PC-3 (cell line): ENCODE measurements around the gene TMEM91.

Source experiments
- EZH2phosphoT487 ChIP-seq: fragments of 300-600 bp; sonication (generic); IDR thresholded peaks from 2 replicates; pipeline ENCODE4 v1.6.1; 2018; ENCODE audit warnings: mild to moderate bottlenecking, antibody characterized with exemption, low read length, borderline replicate concordance
- TF ChIP-seq, protein P1 (sequence below): fragments of 300-600 bp; sonication (generic); conservative IDR thresholded peaks from 2 replicates; pipeline ENCODE4 v1.5.1; 2017; ENCODE audit warnings: antibody characterized with exemption, low read depth, mild to moderate bottlenecking, low read length

DNA sequence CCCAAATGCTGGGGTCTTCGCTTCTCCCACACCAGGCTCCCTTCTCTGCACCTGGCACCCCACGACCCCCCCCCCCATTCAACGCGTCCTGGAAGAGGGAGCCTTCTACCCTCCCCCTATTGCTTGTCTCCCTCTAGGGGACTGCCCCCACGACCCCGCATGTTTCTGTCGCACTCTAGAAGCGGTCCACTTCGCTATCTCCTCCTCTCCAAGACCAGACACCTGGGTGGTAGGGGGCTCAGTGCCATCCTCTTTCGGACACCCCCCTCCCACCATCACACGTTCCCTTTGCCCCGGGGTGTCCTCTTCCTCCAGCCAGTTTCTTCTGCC, 24.1 kb upstream of the TMEM91 start:
- TF ChIP-seq, protein P1, sequence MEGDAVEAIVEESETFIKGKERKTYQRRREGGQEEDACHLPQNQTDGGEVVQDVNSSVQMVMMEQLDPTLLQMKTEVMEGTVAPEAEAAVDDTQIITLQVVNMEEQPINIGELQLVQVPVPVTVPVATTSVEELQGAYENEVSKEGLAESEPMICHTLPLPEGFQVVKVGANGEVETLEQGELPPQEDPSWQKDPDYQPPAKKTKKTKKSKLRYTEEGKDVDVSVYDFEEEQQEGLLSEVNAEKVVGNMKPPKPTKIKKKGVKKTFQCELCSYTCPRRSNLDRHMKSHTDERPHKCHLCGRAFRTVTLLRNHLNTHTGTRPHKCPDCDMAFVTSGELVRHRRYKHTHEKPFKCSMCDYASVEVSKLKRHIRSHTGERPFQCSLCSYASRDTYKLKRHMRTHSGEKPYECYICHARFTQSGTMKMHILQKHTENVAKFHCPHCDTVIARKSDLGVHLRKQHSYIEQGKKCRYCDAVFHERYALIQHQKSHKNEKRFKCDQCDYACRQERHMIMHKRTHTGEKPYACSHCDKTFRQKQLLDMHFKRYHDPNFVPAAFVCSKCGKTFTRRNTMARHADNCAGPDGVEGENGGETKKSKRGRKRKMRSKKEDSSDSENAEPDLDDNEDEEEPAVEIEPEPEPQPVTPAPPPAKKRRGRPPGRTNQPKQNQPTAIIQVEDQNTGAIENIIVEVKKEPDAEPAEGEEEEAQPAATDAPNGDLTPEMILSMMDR: no peak
- no peak for TF ChIP-seq EZH2phosphoT487
